ENCODE results near the gene ERI3. TPM values are rescaled to one million over a fixed set of nuclear protein-coding genes. Genes with fewer than 3 reads are reported as not detected.

The ERI3 gene
- total RNA-seq, 1 experiment from 2014 or later, result 74.2 TPM

DNA sequence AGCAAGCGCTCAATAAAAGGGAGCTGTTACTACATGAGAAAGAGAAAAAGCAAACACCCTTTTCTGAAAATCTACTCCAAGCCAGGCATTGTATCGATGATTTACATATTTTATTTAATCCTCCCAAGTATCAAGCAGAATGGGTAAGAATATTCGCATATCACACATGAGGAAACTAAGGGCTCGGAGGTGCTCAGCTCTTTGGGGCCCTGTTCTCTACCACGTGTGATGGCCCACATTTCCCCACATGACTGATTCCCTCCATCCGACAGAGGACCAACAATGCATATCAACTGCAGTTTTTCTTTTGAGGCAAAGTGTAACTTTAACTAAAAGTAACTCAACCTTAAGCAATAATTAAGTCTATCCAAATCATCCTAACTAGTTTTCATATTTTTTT lies 8.2 kb downstream of the ERI3 start:
- no peak for TF ChIP-seq RAD21 (IDR thresholded peaks at IDR 0.05; ENCODE audit: low read depth)
- TF ChIP-seq EZH2phosphoT487 (IDR thresholded peaks at IDR 0.05; ENCODE audit: borderline replicate concordance), result no peak
- TF ChIP-seq, protein P1, sequence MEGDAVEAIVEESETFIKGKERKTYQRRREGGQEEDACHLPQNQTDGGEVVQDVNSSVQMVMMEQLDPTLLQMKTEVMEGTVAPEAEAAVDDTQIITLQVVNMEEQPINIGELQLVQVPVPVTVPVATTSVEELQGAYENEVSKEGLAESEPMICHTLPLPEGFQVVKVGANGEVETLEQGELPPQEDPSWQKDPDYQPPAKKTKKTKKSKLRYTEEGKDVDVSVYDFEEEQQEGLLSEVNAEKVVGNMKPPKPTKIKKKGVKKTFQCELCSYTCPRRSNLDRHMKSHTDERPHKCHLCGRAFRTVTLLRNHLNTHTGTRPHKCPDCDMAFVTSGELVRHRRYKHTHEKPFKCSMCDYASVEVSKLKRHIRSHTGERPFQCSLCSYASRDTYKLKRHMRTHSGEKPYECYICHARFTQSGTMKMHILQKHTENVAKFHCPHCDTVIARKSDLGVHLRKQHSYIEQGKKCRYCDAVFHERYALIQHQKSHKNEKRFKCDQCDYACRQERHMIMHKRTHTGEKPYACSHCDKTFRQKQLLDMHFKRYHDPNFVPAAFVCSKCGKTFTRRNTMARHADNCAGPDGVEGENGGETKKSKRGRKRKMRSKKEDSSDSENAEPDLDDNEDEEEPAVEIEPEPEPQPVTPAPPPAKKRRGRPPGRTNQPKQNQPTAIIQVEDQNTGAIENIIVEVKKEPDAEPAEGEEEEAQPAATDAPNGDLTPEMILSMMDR (IDR thresholded peaks at IDR 0.05 in 2 of 3, conservative IDR thresholded peaks at IDR 0.05 in 1 of 3; ENCODE audit: borderline replicate concordance in 1 of 3, insufficient read depth in 1 of 3, low read depth in 2 of 3, low read length in 2 of 3), result no peak
- TF ChIP-seq, protein P2, sequence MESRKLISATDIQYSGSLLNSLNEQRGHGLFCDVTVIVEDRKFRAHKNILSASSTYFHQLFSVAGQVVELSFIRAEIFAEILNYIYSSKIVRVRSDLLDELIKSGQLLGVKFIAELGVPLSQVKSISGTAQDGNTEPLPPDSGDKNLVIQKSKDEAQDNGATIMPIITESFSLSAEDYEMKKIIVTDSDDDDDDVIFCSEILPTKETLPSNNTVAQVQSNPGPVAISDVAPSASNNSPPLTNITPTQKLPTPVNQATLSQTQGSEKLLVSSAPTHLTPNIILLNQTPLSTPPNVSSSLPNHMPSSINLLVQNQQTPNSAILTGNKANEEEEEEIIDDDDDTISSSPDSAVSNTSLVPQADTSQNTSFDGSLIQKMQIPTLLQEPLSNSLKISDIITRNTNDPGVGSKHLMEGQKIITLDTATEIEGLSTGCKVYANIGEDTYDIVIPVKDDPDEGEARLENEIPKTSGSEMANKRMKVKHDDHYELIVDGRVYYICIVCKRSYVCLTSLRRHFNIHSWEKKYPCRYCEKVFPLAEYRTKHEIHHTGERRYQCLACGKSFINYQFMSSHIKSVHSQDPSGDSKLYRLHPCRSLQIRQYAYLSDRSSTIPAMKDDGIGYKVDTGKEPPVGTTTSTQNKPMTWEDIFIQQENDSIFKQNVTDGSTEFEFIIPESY (IDR thresholded peaks at IDR 0.05; ENCODE audit: extremely low read depth, insufficient replicate concordance, low read length), result no peak
- TF ChIP-seq, protein P3, sequence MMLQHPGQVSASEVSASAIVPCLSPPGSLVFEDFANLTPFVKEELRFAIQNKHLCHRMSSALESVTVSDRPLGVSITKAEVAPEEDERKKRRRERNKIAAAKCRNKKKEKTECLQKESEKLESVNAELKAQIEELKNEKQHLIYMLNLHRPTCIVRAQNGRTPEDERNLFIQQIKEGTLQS (IDR thresholded peaks at IDR 0.05), result no peak
- TF ChIP-seq SRF (IDR thresholded peaks at IDR 0.05; ENCODE audit: low read depth), result no peak
- no peak for TF ChIP-seq POLR2AphosphoS5 (IDR thresholded peaks at IDR 0.05; ENCODE audit: low read depth, low read length)
- no peak for TF ChIP-seq ZNF274 (IDR thresholded peaks at IDR 0.05; ENCODE audit: low read depth, low read length)
- no peak for TF ChIP-seq YY1 (IDR thresholded peaks at IDR 0.05; ENCODE audit: extremely low read depth, insufficient replicate concordance, low read depth, low read length)
- TF ChIP-seq, protein P4, sequence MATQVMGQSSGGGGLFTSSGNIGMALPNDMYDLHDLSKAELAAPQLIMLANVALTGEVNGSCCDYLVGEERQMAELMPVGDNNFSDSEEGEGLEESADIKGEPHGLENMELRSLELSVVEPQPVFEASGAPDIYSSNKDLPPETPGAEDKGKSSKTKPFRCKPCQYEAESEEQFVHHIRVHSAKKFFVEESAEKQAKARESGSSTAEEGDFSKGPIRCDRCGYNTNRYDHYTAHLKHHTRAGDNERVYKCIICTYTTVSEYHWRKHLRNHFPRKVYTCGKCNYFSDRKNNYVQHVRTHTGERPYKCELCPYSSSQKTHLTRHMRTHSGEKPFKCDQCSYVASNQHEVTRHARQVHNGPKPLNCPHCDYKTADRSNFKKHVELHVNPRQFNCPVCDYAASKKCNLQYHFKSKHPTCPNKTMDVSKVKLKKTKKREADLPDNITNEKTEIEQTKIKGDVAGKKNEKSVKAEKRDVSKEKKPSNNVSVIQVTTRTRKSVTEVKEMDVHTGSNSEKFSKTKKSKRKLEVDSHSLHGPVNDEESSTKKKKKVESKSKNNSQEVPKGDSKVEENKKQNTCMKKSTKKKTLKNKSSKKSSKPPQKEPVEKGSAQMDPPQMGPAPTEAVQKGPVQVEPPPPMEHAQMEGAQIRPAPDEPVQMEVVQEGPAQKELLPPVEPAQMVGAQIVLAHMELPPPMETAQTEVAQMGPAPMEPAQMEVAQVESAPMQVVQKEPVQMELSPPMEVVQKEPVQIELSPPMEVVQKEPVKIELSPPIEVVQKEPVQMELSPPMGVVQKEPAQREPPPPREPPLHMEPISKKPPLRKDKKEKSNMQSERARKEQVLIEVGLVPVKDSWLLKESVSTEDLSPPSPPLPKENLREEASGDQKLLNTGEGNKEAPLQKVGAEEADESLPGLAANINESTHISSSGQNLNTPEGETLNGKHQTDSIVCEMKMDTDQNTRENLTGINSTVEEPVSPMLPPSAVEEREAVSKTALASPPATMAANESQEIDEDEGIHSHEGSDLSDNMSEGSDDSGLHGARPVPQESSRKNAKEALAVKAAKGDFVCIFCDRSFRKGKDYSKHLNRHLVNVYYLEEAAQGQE (IDR thresholded peaks at IDR 0.05; ENCODE audit: low read depth), result no peak
- TF ChIP-seq TCF7L2 (IDR thresholded peaks at IDR 0.05; ENCODE audit: borderline replicate concordance, extremely low read depth, insufficient read depth, insufficient read length), result no peak
- TF ChIP-seq CEBPB (IDR thresholded peaks at IDR 0.05; ENCODE audit: low read depth), result no peak
- TF ChIP-seq ZFX (IDR thresholded peaks at IDR 0.05), result no peak
- no peak for TF ChIP-seq FOSL1 (IDR thresholded peaks at IDR 0.05; ENCODE audit: low read depth)
- TF ChIP-seq POLR2A (IDR thresholded peaks at IDR 0.05; ENCODE audit: borderline replicate concordance, extremely low read depth, insufficient read depth, insufficient read length), result no peak
- TF ChIP-seq SP1 (IDR thresholded peaks at IDR 0.05; ENCODE audit: low read depth), result no peak
- no peak for TF ChIP-seq JUND (IDR thresholded peaks at IDR 0.05)
- ChIA-PET POLR2A (no interaction called here), RAD21 (ENCODE audit: low non-redundant PET in 1 of 2, low total read pairs in 2 of 2, uncharacterized antibody in 2 of 2, unreplicated experiment in 2 of 2) (no interaction called here), CTCF (no interaction called here)
- DNase-seq (ENCODE audit: low read depth, low spot score), result no peak
- Histone ChIP-seq H3K4me3 (replicated peaks in 1 of 2; ENCODE audit: low read depth in 1 of 2, low read length in 2 of 2) (no peak overlapping the region), H3K9me3 (ENCODE audit: control insufficient read depth in 1 of 2, insufficient read depth in 1 of 2, low read depth in 1 of 2, low read length in 2 of 2) (no peaks in the 10 kb centered on the region), H3K9ac (ENCODE audit: low read length) (no peak overlapping the region), H3K27ac (ENCODE audit: low read depth, low read length) (no peak overlapping the region), H3K36me3 (ENCODE audit: control insufficient read depth in 1 of 2, insufficient read depth in 2 of 2, low read length in 2 of 2) (0 out of 4 replicates have a peak, but pooled peaks cover 0 to 2% of the 10 kb centered on the region in 2 experiments), H3K27me3 (ENCODE audit: insufficient read depth, low read length) (no peaks in the 10 kb centered on the region), H3K4me2 (ENCODE audit: low read length) (no peak overlapping the region), H4K20me1 (ENCODE audit: insufficient read depth) (no peaks in the 10 kb centered on the region; the same call in 1 of the 2 replicates), H2AFZ (ENCODE audit: low read depth, low read length, poor library complexity, severe bottlenecking) (no peak overlapping the region), H3K9me2 (ENCODE audit: insufficient read depth) (no peaks in the 10 kb centered on the region), H3K4me1 (ENCODE audit: control insufficient read depth in 1 of 2, insufficient read depth in 2 of 2, low read length in 2 of 2) (no peaks in the 10 kb centered on the region), H3K79me2 (ENCODE audit: insufficient read depth, low read length) (peaks cover 57% of the 10 kb centered on the region)
- ATAC-seq, result no peak
- no TSS peak for BruUV-seq (replicated peaks)
- intact Hi-C loops (cut with micrococcal nuclease), result no loop called here

Data from HCT116 (cell line).